ENCODE data around the gene IL1RN. TPM values are rescaled to one million over a fixed set of nuclear protein-coding genes. Genes with fewer than 3 reads are reported as not detected.

Gene IL1RN
- total and polyA plus RNA-seq, 2 of the 13 experiments (the other 11 are each of a cell fraction or from before 2014, with no cell fraction given) = 21.2 to 101 TPM

GRCh38 chr2:113136828-113137775 is 9.7 kb downstream of the IL1RN start:
- no TSS peak for BruUV-seq (replicated peaks)
- H3K4me2 ChIP-seq (ENCODE audit: low read depth, low read length) = no peak overlapping the region; the same call in 1 of the 2 replicates
- no peak overlapping the region for H3K9ac ChIP-seq (ENCODE audit: insufficient read depth, low read depth, low read length)
- in situ Hi-C loops (cut with HindIII; ENCODE audit: extremely low pct_ligation_motif_present, low pct_unique_long_range_greater_than_20kb) = loop anchor here (5.0 kb wide), 3 partner anchors 55 to 235 kb away; no protein-coding TSS in a partner anchor
- CTCF ChIA-PET (ENCODE audit: low intra/inter-chr PET ratio, low total read pairs) = interaction anchor here (0.7 to 5.4 kb wide), 17 partner anchors 30 to 253 kb away, joined by 3 to 80 read pairs (median 6); no protein-coding TSS in a partner anchor
- H3K79me2 ChIP-seq (ENCODE audit: insufficient read depth, low read length) = no peaks in the 10 kb centered on the region
- peaks cover 63% of the 10 kb centered on the region for H3K4me1 ChIP-seq (ENCODE audit: insufficient read depth, low read length)
- ATAC-seq (peak; percentile 50), DNase-seq (ENCODE audit: low spot score) (peak; percentile 59), FAIRE-seq (peak; percentile 84)
- no peaks in the 10 kb centered on the region for H4K20me1 ChIP-seq (ENCODE audit: insufficient read depth, low read length)
- POLR2A ChIA-PET = interaction anchor here (0.9 to 5.7 kb wide), 9 partner anchors 10 to 62 kb away, joined by 3 to 63 read pairs (median 12); partner anchors contain the start of gene IL1RN
- no peak overlapping the region for H3K27ac ChIP-seq (ENCODE audit: extremely low read length, insufficient read depth, low read length)
- H2AFZ ChIP-seq (ENCODE audit: low read length) = no peak overlapping the region
- 38% methylated on average over 8 of the region's 8 CpGs for WGBS (ENCODE audit: low lambda C conversion rate)
- H3K27me3 ChIP-seq (ENCODE audit: control insufficient read depth in 1 of 2, insufficient read depth in 2 of 2, low read length in 2 of 2) = peaks cover 0 to 11% of the 10 kb centered on the region in 2 experiments; a peak in 1 of 5 replicates
- H3K9me3 ChIP-seq (ENCODE audit: low read length) = no peaks in the 10 kb centered on the region
- no peak overlapping the region for H3K4me3 ChIP-seq (replicated peaks in 1 of 3; ENCODE audit: insufficient read depth in 1 of 3, low read depth in 2 of 3, low read length in 3 of 3)
- intact Hi-C loops (cut with micrococcal nuclease; ENCODE audit: unreplicated experiment) = loop anchor here (1.0 to 2.0 kb wide), 3 partner anchors 57 to 254 kb away; no protein-coding TSS in a partner anchor
- peaks cover 2 to 8% of the 10 kb centered on the region in 2 experiments; a peak in 3 of 5 replicates for H3K36me3 ChIP-seq (replicated peaks in 1 of 2; ENCODE audit: control insufficient read depth in 1 of 2, insufficient read depth in 2 of 2, low read length in 2 of 2)
- peak; percentile 84 for TF ChIP-seq STAG1 (CRISPR knock-in tag; IDR thresholded peaks at IDR 0.05)
- TF ChIP-seq ZNF335 (CRISPR knock-in tag; IDR thresholded peaks at IDR 0.05) = no peak
- no peak for TF ChIP-seq FOSL1 (CRISPR knock-in tag; IDR thresholded peaks at IDR 0.05; ENCODE audit: borderline replicate concordance)
- peak; percentile 46; the same call in 1 of the 2 replicates for TF ChIP-seq GATAD2A (CRISPR knock-in tag; IDR thresholded peaks at IDR 0.05)
- no peak for TF ChIP-seq ZNF570 (CRISPR knock-in tag; IDR thresholded peaks at IDR 0.05; ENCODE audit: borderline replicate concordance)
- TF ChIP-seq ZNF430 (CRISPR knock-in tag; IDR thresholded peaks at IDR 0.05) = no peak
- no peak for TF ChIP-seq RBM22 (optimal IDR thresholded peaks at IDR 0.05; ENCODE audit: low read length)
- TF ChIP-seq ZNF264 (CRISPR knock-in tag; IDR thresholded peaks at IDR 0.05) = no peak
- TF ChIP-seq ZNF317 (CRISPR knock-in tag; IDR thresholded peaks at IDR 0.05) = 0 out of 2 replicates have a peak, but pooled peaks have one; percentile 37
- TF ChIP-seq U2AF1 (optimal IDR thresholded peaks at IDR 0.05; ENCODE audit: low read depth, low read length) = no peak
- peak; percentile 17; the same call in 1 of the 2 replicates for TF ChIP-seq HDAC1 (CRISPR knock-in tag; IDR thresholded peaks at IDR 0.05)
- TF ChIP-seq SMC3 (IDR thresholded peaks at IDR 0.05; ENCODE audit: low read length) = peak; percentile 95
- TF ChIP-seq ZNF225 (CRISPR knock-in tag; IDR thresholded peaks at IDR 0.05) = no peak
- peak; percentile 95 for TF ChIP-seq MAFK (conservative IDR thresholded peaks at IDR 0.05 in 1 of 2, IDR thresholded peaks at IDR 0.05 in 1 of 2; ENCODE audit: low read length in 2 of 2)
- TF ChIP-seq ZNF205 (CRISPR knock-in tag; IDR thresholded peaks at IDR 0.05) = no peak
- peak in 1 of 2 experiments; percentile 27; a peak in 1 of 4 replicates for TF ChIP-seq NR2F1 (CRISPR knock-in tag; IDR thresholded peaks at IDR 0.05)
- no peak for TF ChIP-seq ZNF484 (CRISPR knock-in tag; IDR thresholded peaks at IDR 0.05; ENCODE audit: borderline replicate concordance, low read depth)
- TF ChIP-seq HMGXB4 (CRISPR knock-in tag; IDR thresholded peaks at IDR 0.05; ENCODE audit: borderline replicate concordance in 1 of 2, low read depth in 1 of 2) = 0 out of 4 replicates have a peak, but pooled peaks of 1 of the 2 experiments have one; percentile 20
- TF ChIP-seq IRF9 (CRISPR knock-in tag; IDR thresholded peaks at IDR 0.05; ENCODE audit: borderline replicate concordance) = 0 out of 2 replicates have a peak, but pooled peaks have one; percentile 42
- peak; percentile 25; the same call in 1 of the 2 replicates for TF ChIP-seq ZNF232 (CRISPR knock-in tag; IDR thresholded peaks at IDR 0.05; ENCODE audit: borderline replicate concordance)
- TF ChIP-seq ZSCAN9 (CRISPR knock-in tag; IDR thresholded peaks at IDR 0.05; ENCODE audit: borderline replicate concordance) = peak; percentile 71; the same call in 1 of the 2 replicates
